ENCODE results near the gene ADARB2.

Gene ADARB2

DNA sequence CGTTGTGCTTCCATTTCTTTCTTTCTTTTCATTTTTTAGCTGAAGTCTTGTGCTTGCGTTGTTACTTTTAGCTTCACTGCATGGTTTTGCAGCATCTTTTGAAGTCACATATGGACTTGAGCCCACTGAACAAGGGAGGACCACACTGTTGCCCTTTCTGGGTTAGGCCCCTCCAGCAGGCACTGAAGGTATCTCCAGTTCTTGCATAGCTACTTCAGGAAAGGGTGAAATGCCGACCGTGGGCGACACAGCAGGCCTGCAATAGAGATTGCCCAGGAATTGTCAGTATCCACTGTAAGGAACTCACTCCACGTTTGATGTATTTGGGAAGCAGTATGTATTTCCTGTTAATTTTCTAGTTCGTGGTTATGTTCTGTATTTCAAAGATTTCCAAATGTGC, 596.1 kb downstream of the ADARB2 start:
- TF ChIP-seq TAF1 (IDR thresholded peaks at IDR 0.05; ENCODE audit: borderline replicate concordance, insufficient read depth, low read length) (no peak), SIN3A (IDR thresholded peaks at IDR 0.05; ENCODE audit: borderline replicate concordance, insufficient read depth, low read length) (no peak), FOXP2 (optimal IDR thresholded peaks at IDR 0.05; ENCODE audit: borderline replicate concordance, extremely low read depth, extremely low read length, insufficient read depth) (no peak), POLR2AphosphoS5 (IDR thresholded peaks at IDR 0.05; ENCODE audit: low read depth, low read length) (no peak)
- TF ChIP-seq, protein P1, sequence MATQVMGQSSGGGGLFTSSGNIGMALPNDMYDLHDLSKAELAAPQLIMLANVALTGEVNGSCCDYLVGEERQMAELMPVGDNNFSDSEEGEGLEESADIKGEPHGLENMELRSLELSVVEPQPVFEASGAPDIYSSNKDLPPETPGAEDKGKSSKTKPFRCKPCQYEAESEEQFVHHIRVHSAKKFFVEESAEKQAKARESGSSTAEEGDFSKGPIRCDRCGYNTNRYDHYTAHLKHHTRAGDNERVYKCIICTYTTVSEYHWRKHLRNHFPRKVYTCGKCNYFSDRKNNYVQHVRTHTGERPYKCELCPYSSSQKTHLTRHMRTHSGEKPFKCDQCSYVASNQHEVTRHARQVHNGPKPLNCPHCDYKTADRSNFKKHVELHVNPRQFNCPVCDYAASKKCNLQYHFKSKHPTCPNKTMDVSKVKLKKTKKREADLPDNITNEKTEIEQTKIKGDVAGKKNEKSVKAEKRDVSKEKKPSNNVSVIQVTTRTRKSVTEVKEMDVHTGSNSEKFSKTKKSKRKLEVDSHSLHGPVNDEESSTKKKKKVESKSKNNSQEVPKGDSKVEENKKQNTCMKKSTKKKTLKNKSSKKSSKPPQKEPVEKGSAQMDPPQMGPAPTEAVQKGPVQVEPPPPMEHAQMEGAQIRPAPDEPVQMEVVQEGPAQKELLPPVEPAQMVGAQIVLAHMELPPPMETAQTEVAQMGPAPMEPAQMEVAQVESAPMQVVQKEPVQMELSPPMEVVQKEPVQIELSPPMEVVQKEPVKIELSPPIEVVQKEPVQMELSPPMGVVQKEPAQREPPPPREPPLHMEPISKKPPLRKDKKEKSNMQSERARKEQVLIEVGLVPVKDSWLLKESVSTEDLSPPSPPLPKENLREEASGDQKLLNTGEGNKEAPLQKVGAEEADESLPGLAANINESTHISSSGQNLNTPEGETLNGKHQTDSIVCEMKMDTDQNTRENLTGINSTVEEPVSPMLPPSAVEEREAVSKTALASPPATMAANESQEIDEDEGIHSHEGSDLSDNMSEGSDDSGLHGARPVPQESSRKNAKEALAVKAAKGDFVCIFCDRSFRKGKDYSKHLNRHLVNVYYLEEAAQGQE (IDR thresholded peaks at IDR 0.05; ENCODE audit: insufficient read depth in 1 of 2, low read depth in 2 of 2, low read length in 2 of 2), result no peak

DNA sequence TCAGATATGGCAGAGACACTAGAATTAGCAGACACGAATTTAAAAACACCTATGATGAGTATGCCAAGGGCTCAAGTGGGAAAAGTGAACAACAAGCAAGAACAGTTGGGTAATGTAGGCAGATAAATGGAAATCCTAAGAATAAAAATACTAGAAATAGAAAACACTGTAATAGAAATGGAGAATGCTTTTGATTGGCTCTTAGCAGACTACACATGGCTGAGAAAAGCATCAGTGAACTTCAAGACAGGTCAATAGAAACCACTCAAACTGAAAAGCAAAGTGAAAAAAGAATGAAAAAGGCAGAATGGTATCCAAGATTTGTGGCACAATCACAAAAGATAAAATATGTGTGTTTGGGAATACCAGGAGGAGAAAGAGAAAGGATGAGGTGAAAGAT, 598.8 kb downstream of the ADARB2 start:
- no peak for TF ChIP-seq TAF1 (IDR thresholded peaks at IDR 0.05; ENCODE audit: borderline replicate concordance, insufficient read depth, low read length)
- no peak for TF ChIP-seq FOXP2 (optimal IDR thresholded peaks at IDR 0.05; ENCODE audit: borderline replicate concordance, extremely low read depth, extremely low read length, insufficient read depth)
- no peak for TF ChIP-seq SIN3A (IDR thresholded peaks at IDR 0.05; ENCODE audit: borderline replicate concordance, insufficient read depth, low read length)
- TF ChIP-seq, protein P1 (IDR thresholded peaks at IDR 0.05; ENCODE audit: insufficient read depth in 1 of 2, low read depth in 2 of 2, low read length in 2 of 2), result no peak
- TF ChIP-seq POLR2AphosphoS5 (IDR thresholded peaks at IDR 0.05; ENCODE audit: low read depth, low read length), result no peak

DNA sequence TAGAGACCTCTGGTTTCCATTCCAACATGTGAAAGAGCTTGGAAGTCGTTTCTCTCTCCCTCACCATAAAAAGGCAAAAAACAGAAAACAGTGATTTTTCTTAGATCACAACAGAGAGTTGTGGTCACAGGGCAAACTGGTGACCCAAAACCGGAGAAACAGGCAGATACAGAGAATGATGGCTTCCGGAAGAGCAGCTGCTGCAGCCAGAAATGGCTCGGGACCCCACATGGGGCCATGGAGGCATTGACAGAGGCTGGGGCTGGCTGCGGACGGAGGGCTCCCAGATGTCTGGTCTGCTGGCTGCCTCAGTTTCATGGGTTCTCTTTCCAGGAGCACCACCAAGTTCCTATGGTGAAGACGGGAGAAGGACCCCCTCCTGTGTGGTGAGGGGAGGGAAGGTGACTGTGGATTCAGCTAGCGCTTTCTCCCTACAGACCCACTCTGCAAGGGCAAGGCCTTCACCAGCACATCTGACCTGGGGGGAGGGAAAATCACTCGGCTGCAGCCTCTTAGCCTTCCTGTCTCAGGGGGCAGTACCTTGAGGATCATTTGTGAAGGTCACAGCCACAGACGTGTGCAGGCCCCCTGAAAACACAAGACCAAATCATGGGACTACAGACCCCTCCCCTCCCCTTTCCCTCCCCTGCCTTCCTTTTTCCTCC, 599.7 kb downstream of the ADARB2 start:
- TF ChIP-seq POLR2AphosphoS5 (IDR thresholded peaks at IDR 0.05; ENCODE audit: low read depth, low read length), result no peak
- TF ChIP-seq SIN3A (IDR thresholded peaks at IDR 0.05; ENCODE audit: borderline replicate concordance, insufficient read depth, low read length), result no peak
- TF ChIP-seq FOXP2 (optimal IDR thresholded peaks at IDR 0.05; ENCODE audit: borderline replicate concordance, extremely low read depth, extremely low read length, insufficient read depth), result no peak

DNA sequence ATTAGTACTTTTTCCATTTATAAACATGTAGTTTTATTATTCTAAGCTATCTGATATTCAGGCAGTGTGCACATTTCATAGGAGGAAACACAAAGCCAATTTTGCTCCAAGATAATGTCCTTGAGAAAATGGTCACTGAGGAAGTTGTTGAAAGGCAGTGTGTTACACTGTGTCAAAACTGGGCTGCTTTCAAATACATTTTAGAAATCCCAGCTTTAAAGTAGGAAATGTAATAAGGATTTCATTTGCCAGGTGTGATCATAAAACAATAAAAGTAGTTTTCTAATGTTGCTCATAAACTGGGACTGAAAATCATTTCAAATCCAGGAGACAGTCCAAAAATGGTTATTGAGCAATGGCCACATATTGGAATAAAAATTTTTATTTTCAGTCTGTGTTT, 601.1 kb downstream of the ADARB2 start:
- TF ChIP-seq SIN3A (IDR thresholded peaks at IDR 0.05; ENCODE audit: borderline replicate concordance, insufficient read depth, low read length), result no peak
- TF ChIP-seq TAF1 (IDR thresholded peaks at IDR 0.05; ENCODE audit: borderline replicate concordance, insufficient read depth, low read length), result no peak
- TF ChIP-seq POLR2AphosphoS5 (IDR thresholded peaks at IDR 0.05; ENCODE audit: low read depth, low read length), result no peak
- TF ChIP-seq, protein P1 (IDR thresholded peaks at IDR 0.05; ENCODE audit: insufficient read depth in 1 of 2, low read depth in 2 of 2, low read length in 2 of 2), result no peak
- no peak for TF ChIP-seq FOXP2 (optimal IDR thresholded peaks at IDR 0.05; ENCODE audit: borderline replicate concordance, extremely low read depth, extremely low read length, insufficient read depth)

DNA sequence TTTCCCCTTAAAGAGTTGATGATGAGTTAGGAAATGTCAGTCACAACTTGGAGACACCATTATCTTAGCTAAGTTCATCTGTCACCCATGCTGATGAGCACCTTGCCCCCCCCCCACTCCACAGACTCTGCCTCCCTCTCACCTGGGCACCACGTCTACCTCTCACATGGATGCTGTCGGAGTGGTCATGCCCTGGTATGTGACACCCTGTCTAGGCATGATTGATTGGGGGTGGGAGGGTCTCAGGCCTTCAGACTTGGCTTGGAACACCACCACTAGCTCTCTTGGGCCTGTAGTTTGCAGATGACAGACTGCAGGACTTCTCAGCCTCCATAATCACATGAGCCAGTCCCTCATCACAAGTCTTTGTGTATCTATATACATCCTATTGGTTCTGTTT, 603.2 kb downstream of the ADARB2 start:
- TF ChIP-seq SIN3A (IDR thresholded peaks at IDR 0.05; ENCODE audit: borderline replicate concordance, insufficient read depth, low read length) (no peak), TAF1 (IDR thresholded peaks at IDR 0.05; ENCODE audit: borderline replicate concordance, insufficient read depth, low read length) (no peak), POLR2AphosphoS5 (IDR thresholded peaks at IDR 0.05; ENCODE audit: low read depth, low read length) (no peak)
- TF ChIP-seq, protein P1 (IDR thresholded peaks at IDR 0.05; ENCODE audit: insufficient read depth in 1 of 2, low read depth in 2 of 2, low read length in 2 of 2), result no peak
